ENCODE measurements around the gene RXFP4.
"Not testable (repeated sequence)": the region's sequence is repeated elsewhere in the genome, so short reads cannot be mapped to it uniquely, and the experiment has no call there.

Gene RXFP4

GRCh38 chr1:155977690-155978324 lies 36.4 kb downstream of the RXFP4 start:
- WGBS (ENCODE audit: insufficient coverage, insufficient read length): no CpG with 5 or more reads among the region's 52 CpGs
- Histone ChIP-seq H3K9me3 (ENCODE audit: control insufficient read depth, insufficient read depth, low read length) (no peaks in the 10 kb centered on the region), H3K36me3 (ENCODE audit: control insufficient read depth, insufficient read depth, low read length) (no peaks in the 10 kb centered on the region), H3K27me3 (ENCODE audit: control insufficient read depth, insufficient read depth, low read length) (no peaks in the 10 kb centered on the region), H3K27ac (ENCODE audit: low read length) (no peak overlapping the region), H3K4me3 (ENCODE audit: low read length) (peak overlapping the region; percentile 83), H3K4me1 (ENCODE audit: control insufficient read depth, insufficient read depth, low read length) (peaks cover 16% of the 10 kb centered on the region)
- DNase-seq (ENCODE audit: low read depth, low spot score): no peak

- Histone ChIP-seq H3K27me3 (ENCODE audit: control insufficient read depth, insufficient read depth, low read length) (no peaks in the 10 kb centered on the region), H3K4me3 (ENCODE audit: low read length) (peak within 1 kb of the TSS; percentile 83), H3K4me1 (ENCODE audit: control insufficient read depth, insufficient read depth, low read length) (peaks cover 16% of the 10 kb centered on the region), H3K36me3 (ENCODE audit: control insufficient read depth, insufficient read depth, low read length) (no peaks in the 10 kb centered on the region), H3K27ac (ENCODE audit: low read length) (no peak within 1 kb of the TSS), H3K9me3 (ENCODE audit: control insufficient read depth, insufficient read depth, low read length) (no peaks in the 10 kb centered on the region)
- DNase-seq (ENCODE audit: low read depth, low spot score): peak; percentile 77
- no CpG with 5 or more reads among the region's 52 CpGs for WGBS (ENCODE audit: insufficient coverage, insufficient read length)
These were observed 37.0 kb downstream of the RXFP4 start, which contains the start of gene ARHGEF2 for GRCh38 chr1:155978325-155978972. ARHGEF2 (minus strand) TSS chr1:155978547; CDS start chr1:155978427, 120 bp downstream.

DNA sequence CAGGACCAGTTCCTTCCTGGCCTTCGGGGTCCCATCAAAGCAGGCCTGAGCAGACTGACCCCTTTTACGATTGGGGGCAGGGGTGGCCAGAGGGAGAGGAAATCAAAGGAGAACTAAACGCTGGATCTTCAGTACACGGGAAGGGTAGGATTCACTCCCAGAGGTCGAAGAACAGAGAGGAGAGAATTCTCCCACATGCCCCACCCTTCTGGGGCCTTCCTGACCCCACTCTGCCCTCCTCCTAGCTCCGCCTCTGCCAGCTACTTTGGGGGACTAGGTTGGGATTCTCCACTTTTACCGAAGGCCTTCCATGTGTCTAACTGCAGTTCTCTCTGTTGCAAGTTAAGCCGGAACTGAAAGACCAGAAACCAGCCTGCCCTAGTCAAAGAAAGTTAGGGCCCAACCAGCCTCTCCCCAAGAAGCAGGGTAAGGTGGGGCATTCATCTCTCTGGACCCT lies 37.6 kb downstream of the RXFP4 start:
- H3K4me1 ChIP-seq (ENCODE audit: control insufficient read depth, insufficient read depth, low read length): peaks cover 19% of the 10 kb centered on the region
- peak overlapping the region; percentile 83; the same call in 1 of the 2 replicates for H3K4me3 ChIP-seq (ENCODE audit: low read length)
- no peaks in the 10 kb centered on the region for H3K36me3 ChIP-seq (ENCODE audit: control insufficient read depth, insufficient read depth, low read length)
- H3K27me3 ChIP-seq (ENCODE audit: control insufficient read depth, insufficient read depth, low read length): no peaks in the 10 kb centered on the region
- H3K9me3 ChIP-seq (ENCODE audit: control insufficient read depth, insufficient read depth, low read length): no peaks in the 10 kb centered on the region
- no CpG with 5 or more reads among the region's 8 CpGs for WGBS (ENCODE audit: insufficient coverage, insufficient read length)
- H3K27ac ChIP-seq (ENCODE audit: low read length): no peak overlapping the region
- DNase-seq (ENCODE audit: low read depth, low spot score): no peak

GRCh38 chr1:155979597-155980343 lies 38.3 kb downstream of the RXFP4 start:
- H3K36me3 ChIP-seq (ENCODE audit: control insufficient read depth, insufficient read depth, low read length): no peaks in the 10 kb centered on the region
- H3K9me3 ChIP-seq (ENCODE audit: control insufficient read depth, insufficient read depth, low read length): no peaks in the 10 kb centered on the region
- no peak for DNase-seq (ENCODE audit: low read depth, low spot score)
- H3K4me3 ChIP-seq (ENCODE audit: low read length): no peak overlapping the region
- H3K4me1 ChIP-seq (ENCODE audit: control insufficient read depth, insufficient read depth, low read length): peaks cover 15% of the 10 kb centered on the region
- no peak overlapping the region for H3K27ac ChIP-seq (ENCODE audit: low read length)
- H3K27me3 ChIP-seq (ENCODE audit: control insufficient read depth, insufficient read depth, low read length): no peaks in the 10 kb centered on the region
- no CpG with 5 or more reads among the region's 4 CpGs for WGBS (ENCODE audit: insufficient coverage, insufficient read length)

DNA sequence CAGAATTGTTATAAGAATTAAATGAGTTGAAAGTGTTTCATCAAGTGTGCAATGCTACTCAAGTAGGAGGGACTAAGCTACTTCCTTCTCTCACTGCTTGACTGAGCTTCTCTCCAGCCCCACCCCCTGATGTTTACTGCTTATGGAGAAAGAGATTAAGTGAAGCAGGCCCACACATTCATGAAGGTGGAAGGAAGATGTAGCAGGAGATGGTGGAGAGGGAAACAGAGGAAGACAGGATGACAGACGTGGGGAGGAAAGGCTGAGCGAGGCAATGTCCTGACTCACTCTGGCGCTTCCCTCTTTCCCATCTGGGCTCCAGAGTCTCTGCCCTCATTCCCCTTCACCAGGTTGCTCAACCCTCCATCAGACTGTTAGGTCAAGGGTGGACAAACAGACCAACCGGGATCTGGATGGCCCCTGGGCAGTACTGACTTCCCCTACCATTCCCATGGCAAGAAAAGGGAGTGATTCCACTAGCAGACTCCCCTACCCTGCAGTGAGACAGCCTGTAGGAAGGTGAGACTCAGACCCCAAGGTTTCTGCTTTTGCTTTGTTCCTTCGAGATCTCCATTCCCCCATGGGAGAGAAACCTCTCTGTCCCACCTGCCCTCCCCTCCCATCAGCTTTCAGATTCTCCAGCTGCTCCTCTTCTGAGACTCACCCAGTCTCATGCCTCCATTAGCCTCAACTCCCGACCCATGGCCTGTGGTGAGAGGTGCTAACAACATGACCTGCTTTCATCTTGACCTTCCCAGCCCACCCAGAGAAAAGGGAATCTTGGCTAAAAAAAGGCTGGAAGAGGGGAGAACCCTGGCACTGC lies 40.0 kb downstream of the RXFP4 start:
- WGBS (ENCODE audit: insufficient coverage, insufficient read length): no CpG with 5 or more reads among the region's 6 CpGs
- no peak overlapping the region for H3K27ac ChIP-seq (ENCODE audit: low read length)
- H3K9me3 ChIP-seq (ENCODE audit: control insufficient read depth, insufficient read depth, low read length): no peaks in the 10 kb centered on the region
- H3K27me3 ChIP-seq (ENCODE audit: control insufficient read depth, insufficient read depth, low read length): no peaks in the 10 kb centered on the region
- H3K36me3 ChIP-seq (ENCODE audit: control insufficient read depth, insufficient read depth, low read length): no peaks in the 10 kb centered on the region
- H3K4me3 ChIP-seq (ENCODE audit: low read length): no peak overlapping the region
- H3K4me1 ChIP-seq (ENCODE audit: control insufficient read depth, insufficient read depth, low read length): peaks cover 7% of the 10 kb centered on the region
- no peak for DNase-seq (ENCODE audit: low read depth, low spot score)

DNA sequence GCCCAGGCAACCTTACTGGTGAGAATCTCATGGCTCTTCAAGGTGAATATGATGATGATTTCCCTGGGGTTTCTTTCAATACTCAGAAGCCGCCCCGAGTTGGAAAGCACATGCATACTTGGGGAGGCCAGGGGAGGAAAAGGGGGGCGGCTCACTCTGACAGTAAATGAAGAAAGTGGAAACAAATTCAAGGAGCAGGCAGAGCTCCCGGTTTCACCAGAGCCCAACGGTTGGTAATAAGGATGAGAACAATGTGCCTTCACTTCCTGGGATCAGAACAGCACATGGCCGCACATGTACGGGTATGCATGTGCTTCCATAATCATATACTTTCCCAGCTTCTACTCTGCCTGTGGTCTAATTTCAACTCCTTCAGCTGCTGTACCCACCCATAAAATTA lies 40.7 kb downstream of the RXFP4 start:
- no peak for DNase-seq (ENCODE audit: low read depth, low spot score)
- no peak overlapping the region for H3K27ac ChIP-seq (ENCODE audit: low read length)
- H3K9me3 ChIP-seq (ENCODE audit: control insufficient read depth, insufficient read depth, low read length): no peaks in the 10 kb centered on the region
- peaks cover 4% of the 10 kb centered on the region; the same call in 1 of the 2 replicates for H3K4me1 ChIP-seq (ENCODE audit: control insufficient read depth, insufficient read depth, low read length)
- H3K27me3 ChIP-seq (ENCODE audit: control insufficient read depth, insufficient read depth, low read length): no peaks in the 10 kb centered on the region
- no CpG with 5 or more reads among the region's 7 CpGs for WGBS (ENCODE audit: insufficient coverage, insufficient read length)
- H3K36me3 ChIP-seq (ENCODE audit: control insufficient read depth, insufficient read depth, low read length): no peaks in the 10 kb centered on the region
- H3K4me3 ChIP-seq (ENCODE audit: low read length): no peak overlapping the region

DNA sequence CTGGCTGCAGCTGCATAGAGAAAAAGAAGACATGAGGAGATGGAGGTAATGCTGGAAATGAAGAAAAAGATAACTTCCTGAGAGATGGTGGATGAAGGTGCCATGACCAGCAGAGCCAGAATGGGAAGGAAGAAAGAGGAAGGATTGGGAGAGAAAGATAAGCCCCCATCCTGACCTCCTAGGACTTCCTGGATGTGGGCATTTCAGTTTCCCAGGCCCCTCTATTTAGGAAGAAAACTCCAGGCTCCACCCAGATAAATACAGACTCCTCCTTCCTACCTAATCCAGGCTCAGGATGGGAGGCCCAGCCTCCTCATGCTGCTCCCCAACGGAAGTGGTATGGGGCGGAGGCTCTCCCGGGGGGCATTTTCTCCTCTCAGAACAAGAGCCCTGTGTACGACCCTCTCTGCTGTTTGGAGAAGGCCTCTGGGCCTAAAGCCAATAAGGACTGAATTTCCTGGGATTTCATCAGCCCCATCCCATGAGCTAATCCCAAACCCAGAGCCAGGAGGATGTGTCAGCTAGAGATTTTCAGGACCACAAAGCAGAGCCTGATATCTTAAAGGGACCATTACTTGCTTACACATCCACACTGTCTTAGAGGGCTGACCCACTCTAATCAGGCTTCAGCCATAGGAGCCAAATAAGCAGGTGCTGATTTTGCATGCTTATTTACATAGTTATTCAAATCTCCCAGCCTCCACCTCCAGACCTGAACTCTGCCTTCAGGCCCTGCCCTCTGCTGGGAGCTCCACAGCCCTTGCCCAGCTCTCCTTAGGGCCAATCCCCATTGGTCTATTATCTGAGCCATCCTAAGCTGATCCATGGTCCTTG lies 42.0 kb downstream of the RXFP4 start:
- no peak for DNase-seq (ENCODE audit: low read depth, low spot score)
- Histone ChIP-seq H3K9me3 (ENCODE audit: control insufficient read depth, insufficient read depth, low read length) (no peaks in the 10 kb centered on the region), H3K4me1 (ENCODE audit: control insufficient read depth, insufficient read depth, low read length) (peaks cover 4% of the 10 kb centered on the region; the same call in 1 of the 2 replicates), H3K4me3 (ENCODE audit: low read length) (no peak overlapping the region), H3K27me3 (ENCODE audit: control insufficient read depth, insufficient read depth, low read length) (no peaks in the 10 kb centered on the region), H3K36me3 (ENCODE audit: control insufficient read depth, insufficient read depth, low read length) (no peaks in the 10 kb centered on the region), H3K27ac (ENCODE audit: low read length) (no peak overlapping the region)
- no CpG with 5 or more reads among the region's 4 CpGs for WGBS (ENCODE audit: insufficient coverage, insufficient read length)

DNA sequence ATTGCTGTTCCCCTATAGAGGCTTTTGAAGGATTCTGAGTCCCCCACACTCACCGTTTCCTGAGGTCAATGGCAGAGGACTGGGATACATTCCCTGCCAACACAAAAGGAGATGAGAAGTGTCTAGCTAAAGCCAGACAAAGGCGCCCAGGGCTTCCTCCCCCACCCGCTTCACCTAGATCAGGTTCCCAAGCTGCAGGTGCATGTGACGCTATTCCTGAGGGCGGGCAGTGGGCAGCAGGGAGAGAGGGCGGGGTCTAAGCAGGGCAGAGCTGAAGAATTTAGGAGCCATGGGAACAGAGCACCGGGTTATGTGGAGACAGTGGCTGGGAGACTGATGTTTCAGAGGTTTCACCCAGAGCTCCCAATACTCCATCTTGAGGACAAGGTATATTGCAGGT lies 42.9 kb downstream of the RXFP4 start:
- DNase-seq (ENCODE audit: low read depth, low spot score): peak; percentile 64
- Histone ChIP-seq H3K27me3 (ENCODE audit: control insufficient read depth, insufficient read depth, low read length) (no peaks in the 10 kb centered on the region), H3K4me1 (ENCODE audit: control insufficient read depth, insufficient read depth, low read length) (peaks cover 8% of the 10 kb centered on the region; the same call in 1 of the 2 replicates), H3K27ac (ENCODE audit: low read length) (no peak overlapping the region), H3K36me3 (ENCODE audit: control insufficient read depth, insufficient read depth, low read length) (no peaks in the 10 kb centered on the region), H3K9me3 (ENCODE audit: control insufficient read depth, insufficient read depth, low read length) (no peaks in the 10 kb centered on the region), H3K4me3 (ENCODE audit: low read length) (no peak overlapping the region)
- WGBS (ENCODE audit: insufficient coverage, insufficient read length): no CpG with 5 or more reads among the region's 7 CpGs

- not testable (repeated sequence) for H3K27me3 ChIP-seq (ENCODE audit: control insufficient read depth, insufficient read depth, low read length); DNase-seq (ENCODE audit: low read depth, low spot score); H3K4me1 ChIP-seq (ENCODE audit: control insufficient read depth, insufficient read depth, low read length); H3K36me3 ChIP-seq (ENCODE audit: control insufficient read depth, insufficient read depth, low read length); H3K4me3 ChIP-seq (ENCODE audit: low read length); H3K9me3 ChIP-seq (ENCODE audit: control insufficient read depth, insufficient read depth, low read length); H3K27ac ChIP-seq (ENCODE audit: low read length)
- no CpG with 5 or more reads among the region's 11 CpGs for WGBS (ENCODE audit: insufficient coverage, insufficient read length)
These were observed 43.6 kb downstream of the RXFP4 start for GRCh38 chr1:155984903-155985645.

Data from iPS DF 6.9 (cell line).